GM10847 (cell line): ENCODE data around the gene SLC39A12.

Source experiments
- POLR2A ChIP-seq: IDR thresholded peaks from 2 replicates; pipeline ENCODE4 v1.6.1; 2011; ENCODE audit not compliant: insufficient read length; ENCODE audit errors: extremely low read depth

The SLC39A12 gene

DNA sequence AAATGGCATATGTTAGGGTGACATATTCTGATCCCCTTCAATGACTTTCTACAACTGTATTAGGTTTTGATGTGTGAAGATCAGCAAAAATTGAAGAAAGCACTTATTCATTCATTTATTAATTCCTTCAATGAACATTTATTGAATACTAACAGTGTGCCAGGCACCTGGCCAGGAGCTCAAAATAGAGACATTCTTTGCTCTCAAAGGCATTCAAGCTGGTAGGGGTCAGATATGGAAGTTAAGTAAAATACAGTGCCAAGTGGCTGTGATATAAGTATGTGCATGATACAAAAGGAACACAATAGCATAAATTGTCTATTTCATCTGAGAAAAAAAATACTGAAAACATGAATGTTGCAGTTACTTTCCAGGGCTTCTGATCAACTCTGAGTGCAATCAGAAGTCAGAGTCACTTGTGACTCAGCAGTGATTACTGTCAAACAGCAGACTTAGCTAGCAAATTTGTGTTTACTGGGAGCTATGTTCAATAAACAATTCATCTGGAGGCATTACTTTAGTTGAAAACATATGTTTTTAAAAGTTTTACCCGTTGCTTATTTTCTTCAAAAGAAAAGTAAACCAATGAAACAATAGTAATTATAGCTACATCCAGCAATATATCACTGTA is 128.1 kb downstream of the SLC39A12 start:
- TF ChIP-seq POLR2A: no peak

DNA sequence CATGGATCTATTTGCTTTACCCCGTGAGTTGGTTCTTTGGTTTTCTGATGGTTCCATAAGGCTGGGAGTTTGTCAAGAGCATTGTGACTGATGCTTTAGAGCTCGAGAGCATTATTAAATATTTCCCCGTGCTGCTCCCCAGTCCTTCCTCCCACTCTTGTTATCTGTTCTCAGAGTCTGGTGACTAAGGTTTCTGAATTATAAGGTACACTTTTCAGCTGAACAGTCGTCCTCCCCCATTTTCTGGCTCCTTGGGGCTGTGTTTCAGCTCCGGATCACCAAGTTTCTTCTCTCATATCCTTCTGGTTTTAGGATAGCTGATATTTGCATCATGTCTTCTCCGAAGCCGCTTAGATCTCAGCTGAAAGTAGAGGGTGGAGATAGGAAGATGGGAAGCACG is 130.7 kb downstream of the SLC39A12 start:
- no peak for TF ChIP-seq POLR2A

GRCh38 chr10:18085855-18086254 is 134.1 kb downstream of the SLC39A12 start:
- no peak for TF ChIP-seq POLR2A

GRCh38 chr10:18086746-18087145 is 135.0 kb downstream of the SLC39A12 start:
- TF ChIP-seq POLR2A: no peak

DNA sequence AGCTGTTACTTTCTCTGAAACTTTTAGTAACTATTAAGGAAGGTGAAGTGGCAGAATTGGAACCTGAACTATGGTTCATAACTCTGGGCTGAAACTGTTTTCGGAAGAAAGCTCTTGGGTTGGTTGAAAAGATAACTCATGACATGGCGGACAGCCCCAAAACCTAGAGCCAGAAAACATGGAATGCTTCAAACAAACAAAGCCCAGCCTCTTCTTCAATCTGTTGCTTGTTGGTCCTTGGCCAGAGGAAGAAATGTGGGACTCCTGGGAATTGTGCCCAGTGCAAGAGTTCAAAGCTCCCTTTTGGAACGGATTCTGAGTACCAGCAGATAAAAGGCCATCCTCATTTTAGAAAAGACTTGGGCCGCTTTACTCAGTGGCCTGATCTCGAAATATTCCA is 135.6 kb downstream of the SLC39A12 start:
- no peak for TF ChIP-seq POLR2A
